CD14-positive monocyte (primary cell): Measurements from ENCODE around the gene SLC25A13. TPM values are rescaled to one million over a fixed set of nuclear protein-coding genes. Genes with fewer than 3 reads are reported as not detected.

Source experiments
- DNase-seq, 3 donors: peaks; one replicate each; pipeline ENCODE4 v3.0.0-alpha.2; 2011 to 2022
- H2AFZ ChIP-seq: 2 replicates; pipeline ENCODE4 v1.6.0; 2012; ENCODE audit warnings: mild to moderate bottlenecking, low read depth, low read length, inconsistent platforms; ENCODE audit not compliant: insufficient read depth, poor library complexity, severe bottlenecking
- H3K27ac ChIP-seq, 2 donors: 1 replicate in 1 of 2; 2 replicates in 1 of 2; pipeline ENCODE4 v1.5.1; 2012 to 2013; ENCODE audit warnings: low read length in 2 of 2, control low read depth in 1 of 2, inconsistent platforms in 1 of 2, low read depth in 1 of 2, mild to moderate bottlenecking in 1 of 2
- H3K27me3 ChIP-seq, 2 donors: one replicate each; pipeline versions ENCODE4 v1.6.0 to v1.6.1; 2011 to 2013; ENCODE audit warnings: low read length in 2 of 2; ENCODE audit not compliant: control insufficient read depth in 2 of 2, insufficient read depth in 2 of 2
- H3K36me3 ChIP-seq, 2 donors: replicated peaks in 1 of 2; 1 replicate in 1 of 2; 2 replicates in 1 of 2; pipeline versions ENCODE4 v1.5.1 to v1.6.1; 2012 to 2013; ENCODE audit warnings: low read length in 2 of 2, control low read depth in 1 of 2, inconsistent platforms in 1 of 2, mild to moderate bottlenecking in 1 of 2; ENCODE audit not compliant: insufficient read depth in 2 of 2, control insufficient read depth in 1 of 2
- H3K4me1 ChIP-seq, 2 donors: 1 replicate in 1 of 2; 2 replicates in 1 of 2; pipeline versions ENCODE4 v1.5.1 to v1.6.1; 2012 to 2013; ENCODE audit warnings: low read length in 2 of 2, control low read depth in 1 of 2, inconsistent platforms in 1 of 2, mild to moderate bottlenecking in 1 of 2, moderate library complexity in 1 of 2; ENCODE audit not compliant: insufficient read depth in 2 of 2, control insufficient read depth in 1 of 2
- H3K4me2 ChIP-seq: replicated peaks from 2 replicates; pipeline ENCODE3; 2012; ENCODE audit warnings: low read length, moderate library complexity, mild to moderate bottlenecking; ENCODE audit not compliant: poor library complexity, severe bottlenecking; ENCODE audit errors: extremely low read depth
- H3K4me3 ChIP-seq, 3 experiments: fragments of 200-600 bp in 1 of 3; sonication (generic) in 1 of 3; replicated peaks in 1 of 3; 1 replicate in 2 of 3; 2 replicates in 1 of 3; pipeline ENCODE4 v1.5.1; 2011 to 2013; ENCODE audit warnings: low read length in 3 of 3, mild to moderate bottlenecking in 3 of 3, control low read depth in 2 of 3, low read depth in 2 of 3, inconsistent platforms in 1 of 3, moderate library complexity in 1 of 3
- H3K79me2 ChIP-seq: 2 replicates; pipeline ENCODE4 v1.6.0; 2012; ENCODE audit warnings: mild to moderate bottlenecking, control low read depth, inconsistent platforms, low read length, moderate library complexity; ENCODE audit not compliant: insufficient read depth
- H3K9ac ChIP-seq: 2 replicates; pipeline ENCODE4 v1.6.0; 2017; ENCODE audit warnings: low read length, mild to moderate bottlenecking; ENCODE audit not compliant: insufficient read depth, poor library complexity, severe bottlenecking
- H3K9me3 ChIP-seq, 2 donors: replicated peaks in 1 of 2; 1 replicate in 1 of 2; 2 replicates in 1 of 2; pipeline versions ENCODE4 v1.5.1 to v1.6.1; 2012 to 2013; ENCODE audit warnings: low read length in 2 of 2, control low read depth in 1 of 2; ENCODE audit not compliant: control insufficient read depth in 1 of 2, insufficient read depth in 1 of 2
- H4K20me1 ChIP-seq: 2 replicates; pipeline ENCODE4 v1.6.0; 2012; ENCODE audit warnings: mild to moderate bottlenecking, low read length, control low read depth, moderate library complexity; ENCODE audit not compliant: insufficient read depth
- H3K27ac Mint-ChIP-seq, 7 donors: one replicate each; pipeline ENCODE4 v1.8.0; 2020; ENCODE audit warnings: mild to moderate bottlenecking in 7 of 7, mixed read lengths in 7 of 7, moderate library complexity in 6 of 7, inconsistent platforms in 2 of 7
- H3K27me3 Mint-ChIP-seq, 3 donors: one replicate each; pipeline ENCODE4 v1.8.0; 2021 to 2022; ENCODE audit warnings: low read depth in 3 of 3, mild to moderate bottlenecking in 3 of 3, mixed read lengths in 3 of 3, moderate library complexity in 3 of 3, inconsistent platforms in 1 of 3
- H3K36me3 Mint-ChIP-seq, 2 donors: one replicate each; pipeline ENCODE4 v1.8.0; 2020; ENCODE audit warnings: mixed read lengths in 2 of 2, inconsistent platforms in 1 of 2, mild to moderate bottlenecking in 1 of 2
- H3K4me1 Mint-ChIP-seq: one replicate; pipeline ENCODE4 v1.8.0; 2020; ENCODE audit warnings: mild to moderate bottlenecking, mixed read lengths
- H3K4me3 Mint-ChIP-seq, 2 donors: one replicate each; pipeline ENCODE4 v1.8.0; 2020; ENCODE audit warnings: mild to moderate bottlenecking in 2 of 2, mixed read lengths in 2 of 2, moderate library complexity in 1 of 2
- H3K9me3 Mint-ChIP-seq, 7 donors: one replicate each; pipeline ENCODE4 v1.8.0; 2020 to 2022; ENCODE audit warnings: mixed read lengths in 7 of 7, mild to moderate bottlenecking in 6 of 7, moderate library complexity in 6 of 7, inconsistent platforms in 2 of 7
- WGBS: methylation state at CpG from one replicate; pipeline ENCODE4 v1.1.5; 2013; ENCODE audit warnings: missing lambda C conversion rate; ENCODE audit not compliant: insufficient coverage; 5-methylcytosine and 5-hydroxymethylcytosine counted together
- intact Hi-C, 2 donors: fragments of 100-400 bp; cut with micrococcal nuclease; formaldehyde crosslinking; loops; one replicate each; pipeline versions ENCODE4 v1.15.0 to v1.15.1; 2023
- polyA plus RNA-seq, 3 donors: library from polyadenylated mRNA; depleted of rRNA in 1 of 3; unstranded in 2 of 3; stranded (reverse) in 1 of 3; fragments of 300-500 nt in 2 of 3; fragments of >200 nt in 1 of 3; fragmentation: Illumina TruSeq in 2 of 3; gene quantifications; 1 replicate in 2 of 3; 2 replicates in 1 of 3; pipeline ENCODE4 v1.2.3, GENCODE V29; 2012 to 2021
- TF ChIP-seq, protein P1 (sequence below): fragments of 200-600 bp; IDR thresholded peaks from one replicate; pipeline ENCODE4 v1.8.0; 2022; ENCODE audit warnings: antibody characterized with exemption, mild to moderate bottlenecking

The SLC25A13 gene
- polyA plus RNA-seq, 3 donors, result 12.7 to 15.7 (median 14.4) TPM

DNA sequence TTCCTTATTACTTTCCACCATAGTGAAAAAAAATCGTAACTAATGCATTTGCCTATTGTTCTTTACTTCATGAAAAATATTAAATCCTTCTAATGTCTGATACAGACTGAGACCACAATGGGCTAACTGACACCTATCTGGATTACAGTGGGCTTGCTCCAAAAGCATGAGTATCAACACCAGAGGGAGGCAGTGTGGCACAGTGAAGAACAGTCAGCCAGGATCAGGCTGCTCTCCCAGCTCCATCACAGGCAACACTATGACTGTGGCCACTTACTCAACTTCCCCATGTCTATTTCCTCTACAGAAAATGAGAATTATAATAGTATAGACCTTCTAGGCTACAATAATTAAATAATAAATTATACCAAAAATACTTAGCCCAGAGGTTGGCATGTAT lies 97.2 kb downstream of the SLC25A13 start:
- H3K4me3 ChIP-seq, result no peak overlapping the region
- Mint-ChIP-seq H3K9me3 (peaks cover 0 to 8% (median 5%) of the 10 kb centered on the region in 7 donors), H3K4me1 (peaks cover 3% of the 10 kb centered on the region), H3K36me3 (peaks cover 17 to 18% of the 10 kb centered on the region in 2 donors), H3K4me3 (no peak overlapping the region), H3K27me3 (no peaks in the 10 kb centered on the region), H3K27ac (no peak overlapping the region)
- WGBS, result 100% methylated on average over 1 of the region's 1 CpG
- peaks cover 8 to 10% of the 10 kb centered on the region in 2 donors for H3K36me3 ChIP-seq
- H4K20me1 ChIP-seq, result peaks cover 5% of the 10 kb centered on the region
- H2AFZ ChIP-seq, result no peak overlapping the region
- H3K4me2 ChIP-seq, result no peak overlapping the region
- TF ChIP-seq, protein P1, sequence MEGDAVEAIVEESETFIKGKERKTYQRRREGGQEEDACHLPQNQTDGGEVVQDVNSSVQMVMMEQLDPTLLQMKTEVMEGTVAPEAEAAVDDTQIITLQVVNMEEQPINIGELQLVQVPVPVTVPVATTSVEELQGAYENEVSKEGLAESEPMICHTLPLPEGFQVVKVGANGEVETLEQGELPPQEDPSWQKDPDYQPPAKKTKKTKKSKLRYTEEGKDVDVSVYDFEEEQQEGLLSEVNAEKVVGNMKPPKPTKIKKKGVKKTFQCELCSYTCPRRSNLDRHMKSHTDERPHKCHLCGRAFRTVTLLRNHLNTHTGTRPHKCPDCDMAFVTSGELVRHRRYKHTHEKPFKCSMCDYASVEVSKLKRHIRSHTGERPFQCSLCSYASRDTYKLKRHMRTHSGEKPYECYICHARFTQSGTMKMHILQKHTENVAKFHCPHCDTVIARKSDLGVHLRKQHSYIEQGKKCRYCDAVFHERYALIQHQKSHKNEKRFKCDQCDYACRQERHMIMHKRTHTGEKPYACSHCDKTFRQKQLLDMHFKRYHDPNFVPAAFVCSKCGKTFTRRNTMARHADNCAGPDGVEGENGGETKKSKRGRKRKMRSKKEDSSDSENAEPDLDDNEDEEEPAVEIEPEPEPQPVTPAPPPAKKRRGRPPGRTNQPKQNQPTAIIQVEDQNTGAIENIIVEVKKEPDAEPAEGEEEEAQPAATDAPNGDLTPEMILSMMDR, result peak; percentile 27
- no peaks in the 10 kb centered on the region for H3K27me3 ChIP-seq
- peaks cover 5 to 12% of the 10 kb centered on the region in 2 donors for H3K9me3 ChIP-seq
- no peak overlapping the region for H3K9ac ChIP-seq
- peak in 2 of 3 donors; percentile 9 to 32 for DNase-seq
- no peaks in the 10 kb centered on the region for H3K4me1 ChIP-seq
- no peak overlapping the region for H3K27ac ChIP-seq
- intact Hi-C loops, result loop anchor here in 1 of 2 donors (5.0 kb wide), 1 partner anchor 803 kb away; no protein-coding TSS in a partner anchor
- H3K79me2 ChIP-seq, result no peaks in the 10 kb centered on the region

DNA sequence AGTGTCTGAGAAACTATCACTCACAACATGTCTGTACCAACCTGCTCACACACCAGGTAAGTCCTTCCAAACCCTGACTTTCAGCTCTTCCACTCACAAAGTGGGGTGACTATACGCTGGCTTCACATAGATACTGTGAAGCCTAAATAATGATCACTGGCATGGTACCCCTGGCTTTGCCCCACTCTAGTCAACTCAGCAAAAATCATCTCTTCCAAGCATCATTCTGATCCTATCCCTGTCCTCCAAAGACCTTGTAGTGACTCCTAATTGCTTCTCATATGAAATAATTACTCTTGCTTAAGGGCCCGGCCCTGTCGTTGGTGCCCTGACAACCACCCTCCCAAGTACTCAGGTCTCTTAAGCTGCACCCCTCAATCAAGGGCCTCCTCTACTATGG lies 97.8 kb downstream of the SLC25A13 start:
- intact Hi-C loops, result loop anchor here in 1 of 2 donors (5.0 kb wide), 1 partner anchor 803 kb away; no protein-coding TSS in a partner anchor
- Histone ChIP-seq H3K4me2 (no peak overlapping the region), H3K4me3 (no peak overlapping the region), H3K27me3 (no peaks in the 10 kb centered on the region), H3K9me3 (peaks cover 0 to 6% of the 10 kb centered on the region in 2 donors), H4K20me1 (peaks cover 5% of the 10 kb centered on the region), H3K4me1 (no peaks in the 10 kb centered on the region), H3K9ac (no peak overlapping the region), H3K36me3 (peaks cover 4% of the 10 kb centered on the region in 2 donors), H2AFZ (no peak overlapping the region), H3K79me2 (no peaks in the 10 kb centered on the region), H3K27ac (no peak overlapping the region)
- WGBS, result 95% methylated on average over 3 of the region's 3 CpGs
- no peak for DNase-seq
- Mint-ChIP-seq H3K4me1 (peaks cover 3% of the 10 kb centered on the region), H3K9me3 (peaks cover 0 to 3% (median 0%) of the 10 kb centered on the region in 7 donors), H3K36me3 (peaks cover 11 to 12% of the 10 kb centered on the region in 2 donors), H3K27ac (peak overlapping the region in 1 of 7 donors; percentile 59), H3K27me3 (peaks cover 0 to 1% (median 0%) of the 10 kb centered on the region in 3 donors), H3K4me3 (no peak overlapping the region)
- TF ChIP-seq, protein P1, result no peak
